Measurements from ENCODE around the gene ZNF281. TPM values are rescaled to one million over a fixed set of nuclear protein-coding genes. Genes with fewer than 3 reads are reported as not detected.

ZNF281 gene
- polyA plus RNA-seq, 1 of the 3 experiments (the other 2 are of a cell fraction) = 3.0 TPM

DNA sequence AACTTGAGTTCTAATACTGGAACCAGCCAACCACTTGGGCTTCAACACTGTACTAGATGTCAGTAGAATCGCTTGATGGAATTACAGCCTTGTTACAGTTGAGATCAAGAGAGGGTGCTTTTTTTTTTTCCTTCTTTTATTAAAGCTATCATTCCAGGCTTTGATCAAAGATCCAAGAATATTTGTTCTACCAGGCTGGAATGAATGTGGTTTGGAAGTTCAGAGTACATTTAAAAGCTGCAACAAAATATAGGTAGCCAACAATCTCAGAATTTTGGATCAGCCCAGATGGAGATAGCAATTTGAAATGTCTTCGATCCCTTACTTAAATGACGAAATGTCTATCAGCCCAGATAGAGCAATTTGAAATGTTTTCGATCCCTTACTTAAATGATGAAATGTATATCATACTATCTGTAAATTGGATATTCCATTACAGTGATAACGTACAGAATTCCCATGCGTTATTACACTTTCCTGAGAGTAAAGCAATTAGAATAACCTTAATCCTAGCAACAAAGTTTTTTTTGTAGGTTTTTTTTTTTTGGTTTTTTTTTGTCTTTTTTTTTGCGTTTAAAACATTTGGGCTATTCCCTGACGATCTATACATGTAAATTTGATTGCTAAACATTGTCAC, 3.6 kb downstream of the ZNF281 start:
- Histone ChIP-seq H3K9me2 (no peaks in the 10 kb centered on the region), H3K79me2 (ENCODE audit: insufficient read depth) (peaks cover 79% of the 10 kb centered on the region), H3K4me1 (ENCODE audit: control insufficient read depth in 1 of 2, insufficient read depth in 2 of 2, low read depth in 1 of 2, low read length in 1 of 2) (peaks cover 4 to 25% of the 10 kb centered on the region in 2 experiments; a peak in 3 of 4 replicates), H3K36me3 (replicated peaks in 1 of 2; ENCODE audit: control insufficient read depth in 1 of 2, insufficient read depth in 2 of 2, low read length in 1 of 2) (peaks cover 62 to 74% of the 10 kb centered on the region in 2 experiments), H3K4me3 (ENCODE audit: low read depth in 2 of 2, low read length in 1 of 2) (peak overlapping the region in 1 of 2 experiments; percentile 30; a peak in 2 of 4 replicates), H3K9me3 (no peaks in the 10 kb centered on the region), H3K27ac (ENCODE audit: low read depth in 2 of 2, low read length in 1 of 2) (no peak overlapping the region), H2AFZ (ENCODE audit: low read depth) (no peak overlapping the region), H3K4me2 (peak overlapping the region; percentile 51), H3K9ac (no peak overlapping the region), H4K20me1 (ENCODE audit: insufficient read depth) (peaks cover 38% of the 10 kb centered on the region), H3F3A (replicated peaks; ENCODE audit: insufficient read depth) (peaks cover 5% of the 10 kb centered on the region), H3K27me3 (ENCODE audit: insufficient read depth) (no peaks in the 10 kb centered on the region)
- ChIA-PET POLR2A (no interaction called here), CTCF (interaction anchor here (1.0 kb wide), 1 partner anchor 394 kb away, joined by 3 read pairs; no protein-coding TSS in a partner anchor)
- WGBS (ENCODE audit: low lambda C conversion rate) = 90% methylated on average over 8 of the region's 8 CpGs
- no peak for DNase-seq
- TF ChIP-seq TEAD4 (IDR thresholded peaks at IDR 0.05; ENCODE audit: borderline replicate concordance, insufficient read depth) (no peak), POLR2AphosphoS5 (IDR thresholded peaks at IDR 0.05; ENCODE audit: low read depth, low read length) (no peak), REST (IDR thresholded peaks at IDR 0.05; ENCODE audit: low read depth, low read length) (no peak), SMC3 (IDR thresholded peaks at IDR 0.05; ENCODE audit: low read depth, low read length) (no peak), RCOR1 (IDR thresholded peaks at IDR 0.05; ENCODE audit: low read length) (no peak), TAF1 (IDR thresholded peaks at IDR 0.05; ENCODE audit: borderline replicate concordance, low read depth, low read length) (no peak)
- TF ChIP-seq, protein P1, sequence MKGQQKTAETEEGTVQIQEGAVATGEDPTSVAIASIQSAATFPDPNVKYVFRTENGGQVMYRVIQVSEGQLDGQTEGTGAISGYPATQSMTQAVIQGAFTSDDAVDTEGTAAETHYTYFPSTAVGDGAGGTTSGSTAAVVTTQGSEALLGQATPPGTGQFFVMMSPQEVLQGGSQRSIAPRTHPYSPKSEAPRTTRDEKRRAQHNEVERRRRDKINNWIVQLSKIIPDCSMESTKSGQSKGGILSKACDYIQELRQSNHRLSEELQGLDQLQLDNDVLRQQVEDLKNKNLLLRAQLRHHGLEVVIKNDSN (IDR thresholded peaks at IDR 0.05; ENCODE audit: borderline replicate concordance, low read depth) = no peak
- TF ChIP-seq, protein P2, sequence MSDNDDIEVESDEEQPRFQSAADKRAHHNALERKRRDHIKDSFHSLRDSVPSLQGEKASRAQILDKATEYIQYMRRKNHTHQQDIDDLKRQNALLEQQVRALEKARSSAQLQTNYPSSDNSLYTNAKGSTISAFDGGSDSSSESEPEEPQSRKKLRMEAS (IDR thresholded peaks at IDR 0.05; ENCODE audit: low read depth) = no peak

DNA sequence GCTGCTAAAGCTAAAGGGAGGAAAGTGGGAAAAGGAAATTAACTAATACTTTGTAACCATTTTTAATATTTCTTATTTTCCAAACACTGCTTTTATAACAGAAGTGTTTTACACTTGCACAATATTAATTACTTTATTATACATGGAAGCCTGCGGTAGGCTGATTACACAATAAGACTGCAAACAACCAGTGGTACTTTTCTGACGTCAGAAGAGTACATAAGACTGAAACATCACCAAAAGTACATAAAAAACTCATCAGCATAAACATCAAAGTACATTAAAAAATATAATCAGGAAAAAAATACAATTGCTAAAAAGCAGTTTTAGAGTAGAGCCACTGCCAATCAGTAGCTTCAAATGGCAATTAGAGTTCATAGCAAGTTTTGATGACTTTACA, 4.6 kb downstream of the ZNF281 start:
- peaks cover 0 to 21% of the 10 kb centered on the region in 2 experiments; a peak in 3 of 4 replicates for H3K4me1 ChIP-seq (ENCODE audit: control insufficient read depth in 1 of 2, insufficient read depth in 2 of 2, low read depth in 1 of 2, low read length in 1 of 2)
- no peak overlapping the region for H2AFZ ChIP-seq (ENCODE audit: low read depth)
- H3K4me2 ChIP-seq = peak overlapping the region; percentile 51
- H3K4me3 ChIP-seq (ENCODE audit: low read depth in 2 of 2, low read length in 1 of 2) = peak overlapping the region in 1 of 2 experiments; percentile 30; a peak in 3 of 4 replicates
- peaks cover 67 to 77% of the 10 kb centered on the region in 2 experiments for H3K36me3 ChIP-seq (replicated peaks in 1 of 2; ENCODE audit: control insufficient read depth in 1 of 2, insufficient read depth in 2 of 2, low read length in 1 of 2)
- H4K20me1 ChIP-seq (ENCODE audit: insufficient read depth) = peaks cover 38% of the 10 kb centered on the region
- TF ChIP-seq CHD2 (IDR thresholded peaks at IDR 0.05; ENCODE audit: low read length, partially characterized antibody) = no peak
- no peak for TF ChIP-seq POLR2AphosphoS5 (IDR thresholded peaks at IDR 0.05; ENCODE audit: low read depth, low read length)
- peaks cover 87% of the 10 kb centered on the region for H3K79me2 ChIP-seq (ENCODE audit: insufficient read depth)
- CTCF ChIA-PET = interaction anchor here (1.0 to 1.3 kb wide), 2 partner anchors 15 to 79 kb away, joined by 3 to 4 read pairs; no protein-coding TSS in a partner anchor
- no peaks in the 10 kb centered on the region for H3K9me3 ChIP-seq
- H3K9ac ChIP-seq = no peak overlapping the region
- 83% methylated on average over 2 of the region's 2 CpGs for WGBS (ENCODE audit: low lambda C conversion rate)
- no peaks in the 10 kb centered on the region for H3K9me2 ChIP-seq
- DNase-seq = no peak
- no peaks in the 10 kb centered on the region for H3K27me3 ChIP-seq (ENCODE audit: insufficient read depth)
- H3F3A ChIP-seq (replicated peaks; ENCODE audit: insufficient read depth) = peaks cover 5% of the 10 kb centered on the region
- H3K27ac ChIP-seq (ENCODE audit: low read depth in 2 of 2, low read length in 1 of 2) = no peak overlapping the region
- POLR2A ChIA-PET = no interaction called here

Data from SK-N-SH (cell line).